K562 (cell line): ENCODE measurements around the gene COL4A6.

Experiments used
- EZH2 ChIP-seq: IDR thresholded peaks from 2 replicates; pipeline ENCODE4 v1.6.1; 2012; ENCODE audit warnings: low read depth, mild to moderate bottlenecking, inconsistent platforms, low read length, borderline replicate concordance
- FOXK2 ChIP-seq, 2 experiments: fragments of 450-650 bp; IDR thresholded peaks in 1 of 2; conservative IDR thresholded peaks in 1 of 2; 2 replicates each; pipeline ENCODE4 v1.6.1; 2016; ENCODE audit warnings: low read depth in 2 of 2, mild to moderate bottlenecking in 1 of 2
- HMG20A ChIP-seq: fragments of 450-650 bp; formaldehyde crosslinking; conservative IDR thresholded peaks from 2 replicates; pipeline ENCODE4 v1.4.0; 2020; ENCODE audit warnings: mild to moderate bottlenecking, mixed read lengths
- MAZ ChIP-seq, 2 experiments: fragments of 450-650 bp in 1 of 2; sonication (generic) in 1 of 2; formaldehyde crosslinking; IDR thresholded peaks in 1 of 2; conservative IDR thresholded peaks in 1 of 2; 2 replicates each; pipeline versions ENCODE4 v1.4.0 to v1.5.0; 2020; ENCODE audit warnings: mild to moderate bottlenecking in 1 of 2, missing genetic modification reagents in 1 of 2
- NR1H2 ChIP-seq: sonication (generic); formaldehyde crosslinking; IDR thresholded peaks from 2 replicates; pipeline ENCODE4 v1.4.0; 2020; ENCODE audit warnings: mild to moderate bottlenecking, missing genetic modification reagents
- NRF1 ChIP-seq, 2 experiments: fragments of 450-650 bp; IDR thresholded peaks in 1 of 2; conservative IDR thresholded peaks in 1 of 2; 2 replicates each; pipeline ENCODE4 v1.6.1; 2014; ENCODE audit warnings: mild to moderate bottlenecking in 2 of 2
- POLR2A ChIP-seq: fragments of 450-650 bp; conservative IDR thresholded peaks from 2 replicates; pipeline ENCODE4 v1.6.1; 2016
- SP2 ChIP-seq: IDR thresholded peaks from 2 replicates; pipeline ENCODE4 v1.6.1; 2011; ENCODE audit warnings: mild to moderate bottlenecking, low read depth, low read length, moderate library complexity; ENCODE audit not compliant: poor library complexity, severe bottlenecking; ENCODE audit errors: extremely low read depth
- YY1 ChIP-seq, 3 experiments: IDR thresholded peaks; 2 replicates each; pipeline ENCODE4 v1.6.1; 2011; ENCODE audit warnings: low read length in 2 of 3, mild to moderate bottlenecking in 2 of 3, moderate library complexity in 2 of 3, borderline replicate concordance in 1 of 3, control low read depth in 1 of 3, low read depth in 1 of 3; ENCODE audit not compliant: insufficient read depth in 3 of 3, insufficient replicate concordance in 2 of 3, control insufficient read depth in 1 of 3, insufficient read length in 1 of 3; ENCODE audit errors: extremely low read depth in 1 of 3
- ZBTB8A ChIP-seq: fragments of 450-650 bp; IDR thresholded peaks from 2 replicates; pipeline ENCODE4 v1.6.1; 2018; ENCODE audit warnings: mild to moderate bottlenecking, moderate library complexity; ENCODE audit not compliant: partially characterized antibody
- ZNF232 ChIP-seq: sonication (generic); formaldehyde crosslinking; IDR thresholded peaks from 2 replicates; pipeline ENCODE4 v1.8.0; 2022; ENCODE audit warnings: mild to moderate bottlenecking, missing genetic modification reagents
- ZNF311 ChIP-seq: fragments of 250-450 bp; sonication (Bioruptor Pico); IDR thresholded peaks from 2 replicates; pipeline ENCODE4 v1.4.0; 2020; ENCODE audit warnings: mild to moderate bottlenecking, moderate library complexity
- ZNF583 ChIP-seq: fragments of 250-450 bp; sonication (Bioruptor Pico); IDR thresholded peaks from 2 replicates; pipeline ENCODE4 v1.4.0; 2020
- TF ChIP-seq, protein P1 (sequence below): fragments of 450-650 bp; IDR thresholded peaks from 2 replicates; pipeline ENCODE4 v1.6.1; 2016

- TF ChIP-seq ZNF232 (CRISPR knock-in tag) (no peak), POLR2A (no peak), EZH2 (no peak), HMG20A (CRISPR knock-in tag) (no peak), SP2 (no peak), FOXK2 (conservative IDR thresholded peaks at IDR 0.05 in 1 of 2, IDR thresholded peaks at IDR 0.05 in 1 of 2; ENCODE audit: low read depth in 2 of 2) (no peak), ZNF583 (CRISPR knock-in tag) (no peak), NR1H2 (CRISPR knock-in tag) (no peak), ZBTB8A (no peak), NRF1 (conservative IDR thresholded peaks at IDR 0.05 in 1 of 2, IDR thresholded peaks at IDR 0.05 in 1 of 2) (no peak), MAZ (CRISPR knock-in tag; conservative IDR thresholded peaks at IDR 0.05 in 1 of 2, IDR thresholded peaks at IDR 0.05 in 1 of 2) (no peak), YY1 (IDR thresholded peaks at IDR 0.05; ENCODE audit: borderline replicate concordance in 1 of 3, control insufficient read depth in 1 of 3, extremely low read depth in 1 of 3, insufficient read depth in 3 of 3, insufficient read length in 1 of 3, insufficient replicate concordance in 2 of 3, low read depth in 1 of 3, low read length in 2 of 3) (no peak), ZNF311 (CRISPR knock-in tag) (no peak)
- TF ChIP-seq, protein P1, sequence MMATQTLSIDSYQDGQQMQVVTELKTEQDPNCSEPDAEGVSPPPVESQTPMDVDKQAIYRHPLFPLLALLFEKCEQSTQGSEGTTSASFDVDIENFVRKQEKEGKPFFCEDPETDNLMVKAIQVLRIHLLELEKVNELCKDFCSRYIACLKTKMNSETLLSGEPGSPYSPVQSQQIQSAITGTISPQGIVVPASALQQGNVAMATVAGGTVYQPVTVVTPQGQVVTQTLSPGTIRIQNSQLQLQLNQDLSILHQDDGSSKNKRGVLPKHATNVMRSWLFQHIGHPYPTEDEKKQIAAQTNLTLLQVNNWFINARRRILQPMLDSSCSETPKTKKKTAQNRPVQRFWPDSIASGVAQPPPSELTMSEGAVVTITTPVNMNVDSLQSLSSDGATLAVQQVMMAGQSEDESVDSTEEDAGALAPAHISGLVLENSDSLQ = no peak
Observed at GRCh38 chrX:108257556-108257955, 180.7 kb downstream of the COL4A6 start.
